ENCODE data around the gene FGGY. TPM values are rescaled to one million over a fixed set of nuclear protein-coding genes. Genes with fewer than 3 reads are reported as not detected.
"Not testable (repeated sequence)": the region's sequence is repeated elsewhere in the genome, so short reads cannot be mapped to it uniquely, and the experiment has no call there.

Gene FGGY
- total RNA-seq, 1 experiment from 2014 or later = 4.7 TPM

- no peaks in the 10 kb centered on the region for H3K36me3 ChIP-seq (ENCODE audit: insufficient read depth, low read length)
- no peaks in the 10 kb centered on the region for H3K9me3 ChIP-seq (ENCODE audit: low read length)
- H4K20me1 ChIP-seq (ENCODE audit: insufficient read depth, low read depth, low read length) = no peaks in the 10 kb centered on the region
- H2AFZ ChIP-seq (ENCODE audit: low read length) = no peak overlapping the region
- no peak overlapping the region for H3K9ac ChIP-seq (ENCODE audit: low read length)
- H3K4me1 ChIP-seq (ENCODE audit: low read length) = no peaks in the 10 kb centered on the region
- H3K4me2 ChIP-seq (ENCODE audit: low read depth, low read length, poor library complexity, severe bottlenecking) = no peak overlapping the region
- DNase-seq = no peak
- no peak overlapping the region for H3K27ac ChIP-seq (ENCODE audit: low read length)
- H3K4me3 ChIP-seq (ENCODE audit: low read length) = no peak overlapping the region
- H3K9me2 ChIP-seq (replicated peaks; ENCODE audit: insufficient read depth, low read length) = no peaks in the 10 kb centered on the region
- no peaks in the 10 kb centered on the region for H3K27me3 ChIP-seq (ENCODE audit: low read length)
- no peaks in the 10 kb centered on the region for H3K79me2 ChIP-seq (ENCODE audit: low read length)
These were observed 272.3 kb downstream of the FGGY start for GRCh38 chr1:59569198-59569597.

GRCh38 chr1:59570524-59570923 lies 273.6 kb downstream of the FGGY start:
- no peaks in the 10 kb centered on the region for H3K27me3 ChIP-seq (ENCODE audit: low read length)
- H3K4me1 ChIP-seq (ENCODE audit: low read length) = no peaks in the 10 kb centered on the region
- no peaks in the 10 kb centered on the region for H3K36me3 ChIP-seq (ENCODE audit: insufficient read depth, low read length)
- no peaks in the 10 kb centered on the region for H4K20me1 ChIP-seq (ENCODE audit: insufficient read depth, low read depth, low read length)
- no peak overlapping the region for H2AFZ ChIP-seq (ENCODE audit: low read length)
- no peak overlapping the region for H3K9ac ChIP-seq (ENCODE audit: low read length)
- no peaks in the 10 kb centered on the region for H3K9me2 ChIP-seq (replicated peaks; ENCODE audit: insufficient read depth, low read length)
- no peak for DNase-seq
- no peaks in the 10 kb centered on the region for H3K79me2 ChIP-seq (ENCODE audit: low read length)
- H3K9me3 ChIP-seq (ENCODE audit: low read length) = no peaks in the 10 kb centered on the region
- no peak overlapping the region for H3K27ac ChIP-seq (ENCODE audit: low read length)
- H3K4me3 ChIP-seq (ENCODE audit: low read length) = no peak overlapping the region
- no peak overlapping the region for H3K4me2 ChIP-seq (ENCODE audit: low read depth, low read length, poor library complexity, severe bottlenecking)

DNA sequence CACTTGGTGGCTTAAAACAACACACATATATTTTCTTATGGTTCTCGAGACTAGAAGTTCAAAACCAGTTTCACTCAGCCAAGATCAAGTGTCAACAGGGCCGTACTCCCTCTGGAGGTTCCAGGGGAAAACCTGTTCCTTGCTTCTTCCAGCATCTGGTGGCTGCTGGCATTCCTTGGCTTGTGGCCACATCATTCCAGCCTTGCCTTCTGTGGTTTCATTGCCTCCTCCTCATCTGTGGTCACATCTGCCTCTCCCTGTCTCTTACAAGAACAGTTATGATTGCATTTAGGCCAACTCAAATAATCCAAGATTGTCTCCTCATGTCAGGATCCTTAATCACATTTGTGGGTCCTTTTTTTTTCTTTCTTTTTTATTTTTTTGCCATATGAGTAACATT lies 277.2 kb downstream of the FGGY start:
- no peak for DNase-seq
- Histone ChIP-seq H3K4me3 (ENCODE audit: low read length) (no peak overlapping the region), H3K4me1 (ENCODE audit: low read length) (no peaks in the 10 kb centered on the region), H3K9ac (ENCODE audit: low read length) (no peak overlapping the region), H3K27me3 (ENCODE audit: low read length) (no peaks in the 10 kb centered on the region), H3K27ac (ENCODE audit: low read length) (no peak overlapping the region), H4K20me1 (ENCODE audit: insufficient read depth, low read depth, low read length) (no peaks in the 10 kb centered on the region), H2AFZ (ENCODE audit: low read length) (no peak overlapping the region), H3K9me3 (ENCODE audit: low read length) (no peaks in the 10 kb centered on the region), H3K79me2 (ENCODE audit: low read length) (no peaks in the 10 kb centered on the region), H3K36me3 (ENCODE audit: insufficient read depth, low read length) (no peaks in the 10 kb centered on the region), H3K4me2 (ENCODE audit: low read depth, low read length, poor library complexity, severe bottlenecking) (no peak overlapping the region), H3K9me2 (replicated peaks; ENCODE audit: insufficient read depth, low read length) (no peaks in the 10 kb centered on the region)

- Histone ChIP-seq H3K36me3 (ENCODE audit: insufficient read depth, low read length) (no peaks in the 10 kb centered on the region), H3K27ac (ENCODE audit: low read length) (no peak overlapping the region), H3K27me3 (ENCODE audit: low read length) (no peaks in the 10 kb centered on the region), H3K9me3 (ENCODE audit: low read length) (no peaks in the 10 kb centered on the region), H3K9ac (ENCODE audit: low read length) (no peak overlapping the region), H3K79me2 (ENCODE audit: low read length) (no peaks in the 10 kb centered on the region), H3K4me1 (ENCODE audit: low read length) (no peaks in the 10 kb centered on the region), H3K4me3 (ENCODE audit: low read length) (no peak overlapping the region), H3K4me2 (ENCODE audit: low read depth, low read length, poor library complexity, severe bottlenecking) (no peak overlapping the region), H2AFZ (ENCODE audit: low read length) (no peak overlapping the region), H4K20me1 (ENCODE audit: insufficient read depth, low read depth, low read length) (no peaks in the 10 kb centered on the region), H3K9me2 (replicated peaks; ENCODE audit: insufficient read depth, low read length) (no peaks in the 10 kb centered on the region)
- no peak for DNase-seq
These were observed 280.9 kb downstream of the FGGY start for GRCh38 chr1:59577774-59578173.

- Histone ChIP-seq H2AFZ (ENCODE audit: low read length) (no peak overlapping the region), H3K9me2 (replicated peaks; ENCODE audit: insufficient read depth, low read length) (no peaks in the 10 kb centered on the region), H4K20me1 (ENCODE audit: insufficient read depth, low read depth, low read length) (no peaks in the 10 kb centered on the region), H3K36me3 (ENCODE audit: insufficient read depth, low read length) (no peaks in the 10 kb centered on the region), H3K27me3 (ENCODE audit: low read length) (no peaks in the 10 kb centered on the region), H3K4me1 (ENCODE audit: low read length) (no peaks in the 10 kb centered on the region), H3K9me3 (ENCODE audit: low read length) (no peaks in the 10 kb centered on the region), H3K4me2 (ENCODE audit: low read depth, low read length, poor library complexity, severe bottlenecking) (no peak overlapping the region), H3K27ac (ENCODE audit: low read length) (no peak overlapping the region), H3K79me2 (ENCODE audit: low read length) (no peaks in the 10 kb centered on the region), H3K4me3 (ENCODE audit: low read length) (no peak overlapping the region), H3K9ac (ENCODE audit: low read length) (no peak overlapping the region)
- no peak for DNase-seq
These were observed 282.3 kb downstream of the FGGY start for GRCh38 chr1:59579222-59579621.

DNA sequence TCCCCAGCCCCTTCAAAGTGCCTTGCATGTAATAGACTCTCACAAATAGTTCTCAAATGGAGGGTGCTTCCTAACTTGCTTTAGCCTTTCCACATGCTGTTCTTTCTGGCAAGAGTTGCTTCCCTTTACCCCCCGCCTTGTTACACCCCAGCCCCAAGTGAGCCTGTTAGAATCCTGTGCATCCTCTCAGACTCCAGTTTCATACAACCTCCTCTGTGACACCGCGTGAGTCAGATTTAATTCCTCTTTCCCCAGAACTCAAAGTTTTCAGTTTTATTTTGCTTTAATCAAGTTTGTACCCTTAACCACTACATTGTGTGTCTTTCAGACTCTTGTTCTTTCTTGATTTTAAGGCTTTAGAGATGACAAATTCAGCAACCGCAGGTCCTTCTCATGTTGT lies 283.4 kb downstream of the FGGY start:
- no peak overlapping the region for H3K4me2 ChIP-seq (ENCODE audit: low read depth, low read length, poor library complexity, severe bottlenecking)
- H3K4me1 ChIP-seq (ENCODE audit: low read length) = no peaks in the 10 kb centered on the region
- no peaks in the 10 kb centered on the region for H3K36me3 ChIP-seq (ENCODE audit: insufficient read depth, low read length)
- no peaks in the 10 kb centered on the region for H4K20me1 ChIP-seq (ENCODE audit: insufficient read depth, low read depth, low read length)
- H3K27me3 ChIP-seq (ENCODE audit: low read length) = no peaks in the 10 kb centered on the region
- no peaks in the 10 kb centered on the region for H3K9me3 ChIP-seq (ENCODE audit: low read length)
- H3K27ac ChIP-seq (ENCODE audit: low read length) = no peak overlapping the region
- no peak for DNase-seq
- H2AFZ ChIP-seq (ENCODE audit: low read length) = no peak overlapping the region
- H3K4me3 ChIP-seq (ENCODE audit: low read length) = no peak overlapping the region
- H3K9me2 ChIP-seq (replicated peaks; ENCODE audit: insufficient read depth, low read length) = no peaks in the 10 kb centered on the region
- H3K79me2 ChIP-seq (ENCODE audit: low read length) = no peaks in the 10 kb centered on the region
- no peak overlapping the region for H3K9ac ChIP-seq (ENCODE audit: low read length)

GRCh38 chr1:59592410-59592809 lies 295.5 kb downstream of the FGGY start:
- DNase-seq; H3K9me2 ChIP-seq (replicated peaks; ENCODE audit: insufficient read depth, low read length); H3K4me1 ChIP-seq (ENCODE audit: low read length); H3K36me3 ChIP-seq (ENCODE audit: insufficient read depth, low read length); H3K4me2 ChIP-seq (ENCODE audit: low read depth, low read length, poor library complexity, severe bottlenecking); H4K20me1 ChIP-seq (ENCODE audit: insufficient read depth, low read depth, low read length); H3K9ac ChIP-seq (ENCODE audit: low read length); H3K4me3 ChIP-seq (ENCODE audit: low read length); H3K9me3 ChIP-seq (ENCODE audit: low read length); H2AFZ ChIP-seq (ENCODE audit: low read length); H3K79me2 ChIP-seq (ENCODE audit: low read length); H3K27me3 ChIP-seq (ENCODE audit: low read length); H3K27ac ChIP-seq (ENCODE audit: low read length): not testable (repeated sequence)

DNA sequence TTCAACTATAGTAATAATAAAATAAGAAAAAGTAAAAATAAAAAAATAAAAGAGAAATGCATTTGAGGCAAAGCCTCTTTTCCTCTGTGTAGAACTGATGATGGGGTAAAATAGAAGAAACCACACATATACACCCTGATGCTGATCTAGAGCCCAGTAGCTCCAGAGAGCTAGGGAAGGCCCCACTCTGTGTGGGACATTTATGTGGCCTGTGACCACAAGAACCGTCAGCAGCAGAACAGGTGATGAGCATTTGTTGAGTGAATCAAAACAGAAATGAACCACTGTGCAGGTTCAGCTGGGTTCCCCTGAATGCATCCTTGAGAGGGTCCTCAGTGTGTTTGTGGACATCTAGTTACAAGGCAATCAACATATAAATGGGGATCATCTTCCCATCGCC lies 296.0 kb downstream of the FGGY start:
- Histone ChIP-seq H2AFZ (ENCODE audit: low read length) (no peak overlapping the region), H3K9me3 (ENCODE audit: low read length) (no peaks in the 10 kb centered on the region), H3K36me3 (ENCODE audit: insufficient read depth, low read length) (no peaks in the 10 kb centered on the region), H3K4me3 (ENCODE audit: low read length) (no peak overlapping the region), H3K27me3 (ENCODE audit: low read length) (no peaks in the 10 kb centered on the region), H3K79me2 (ENCODE audit: low read length) (no peaks in the 10 kb centered on the region), H3K9ac (ENCODE audit: low read length) (no peak overlapping the region), H3K9me2 (replicated peaks; ENCODE audit: insufficient read depth, low read length) (no peaks in the 10 kb centered on the region), H3K4me1 (ENCODE audit: low read length) (no peaks in the 10 kb centered on the region), H3K4me2 (ENCODE audit: low read depth, low read length, poor library complexity, severe bottlenecking) (no peak overlapping the region), H4K20me1 (ENCODE audit: insufficient read depth, low read depth, low read length) (no peaks in the 10 kb centered on the region), H3K27ac (ENCODE audit: low read length) (no peak overlapping the region)
- no peak for DNase-seq
